HG03066 (cell line): ENCODE data around the gene SRP19.
"Not testable (repeated sequence)": the region's sequence is repeated elsewhere in the genome, so short reads cannot be mapped to it uniquely, and the experiment has no call there.

Source experiments
- ATAC-seq: cut with Tn5 transposase; IDR thresholded peaks from one replicate; pipeline ENCODE4 v1.9.1; 2021; ENCODE audit warnings: low read depth; ENCODE audit not compliant: unreplicated experiment

Gene SRP19

GRCh38 chr5:112869948-112870347 is 8.9 kb downstream of the SRP19 start:
- ATAC-seq, result peak; percentile 65

- no peak for ATAC-seq
These were observed 9.9 kb downstream of the SRP19 start for GRCh38 chr5:112870966-112871365.

GRCh38 chr5:112876362-112876761 is 15.3 kb downstream of the SRP19 start:
- no peak for ATAC-seq

- no peak for ATAC-seq
These were observed 17.0 kb downstream of the SRP19 start for GRCh38 chr5:112878101-112878500.

GRCh38 chr5:112878760-112879159 is 17.7 kb downstream of the SRP19 start:
- no peak for ATAC-seq

GRCh38 chr5:112880219-112880964 is 19.3 kb downstream of the SRP19 start:
- ATAC-seq, result no peak

GRCh38 chr5:112883192-112883591 is 22.1 kb downstream of the SRP19 start:
- no peak for ATAC-seq

- no peak for ATAC-seq
These were observed 23.9 kb downstream of the SRP19 start for GRCh38 chr5:112885001-112885400.

- ATAC-seq, result no peak
These were observed 25.9 kb downstream of the SRP19 start for GRCh38 chr5:112886975-112887374.

GRCh38 chr5:112892066-112892465 is 31.0 kb downstream of the SRP19 start:
- not testable (repeated sequence) for ATAC-seq

GRCh38 chr5:112892776-112893175 is 31.7 kb downstream of the SRP19 start:
- no peak for ATAC-seq

- ATAC-seq, result no peak
These were observed 34.6 kb downstream of the SRP19 start for GRCh38 chr5:112895682-112896081.

GRCh38 chr5:112902561-112902960 is 41.5 kb downstream of the SRP19 start:
- no peak for ATAC-seq

- not testable (repeated sequence) for ATAC-seq
These were observed 43.9 kb downstream of the SRP19 start for GRCh38 chr5:112904996-112905395.

GRCh38 chr5:112906637-112907036 is 45.5 kb downstream of the SRP19 start:
- ATAC-seq, result no peak

GRCh38 chr5:112907166-112907631 is 46.1 kb downstream of the SRP19 start:
- no peak for ATAC-seq

- no peak for ATAC-seq
These were observed 47.8 kb downstream of the SRP19 start for GRCh38 chr5:112908854-112909253.

- no peak for ATAC-seq
These were observed 49.4 kb downstream of the SRP19 start for GRCh38 chr5:112910529-112910928.

- ATAC-seq, result no peak
These were observed 53.5 kb downstream of the SRP19 start for GRCh38 chr5:112914584-112914983.

GRCh38 chr5:112915831-112916230 is 54.7 kb downstream of the SRP19 start:
- ATAC-seq, result no peak

- ATAC-seq, result no peak
These were observed 56.4 kb downstream of the SRP19 start for GRCh38 chr5:112917453-112917995.

GRCh38 chr5:112918136-112918535 is 57.0 kb downstream of the SRP19 start:
- no peak for ATAC-seq
